ENCODE results near the gene SLC7A10.

The SLC7A10 gene

DNA sequence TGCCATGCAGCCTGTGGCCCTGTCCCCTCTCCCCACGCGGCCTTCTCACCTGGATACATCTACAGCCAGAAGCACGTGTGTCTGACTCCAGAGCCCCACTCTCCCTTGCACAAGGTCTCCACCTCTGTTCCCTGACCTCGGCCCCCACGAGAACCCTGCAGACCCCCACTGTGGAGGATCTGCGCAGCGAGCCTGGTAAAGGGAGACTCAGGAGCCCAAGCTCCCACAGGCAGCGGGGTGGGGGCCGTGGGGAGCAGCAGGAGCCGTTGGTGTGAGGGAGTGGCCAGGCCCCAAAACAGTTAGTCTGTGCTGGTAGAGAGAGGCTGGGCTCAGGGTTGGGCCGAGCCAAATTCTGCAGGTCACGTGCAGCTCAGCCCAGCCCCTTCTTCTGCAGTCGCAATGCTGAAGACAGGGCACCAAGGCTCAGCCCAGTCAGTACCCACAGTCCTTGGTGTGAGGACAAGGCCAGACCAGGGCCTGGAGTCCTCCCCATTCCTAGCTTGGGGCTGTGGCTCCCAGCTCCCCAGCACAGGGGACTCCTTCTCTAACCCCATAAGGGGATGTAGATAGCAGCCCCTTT is 28.7 kb upstream of the SLC7A10 start:
- DNase-seq: no peak

DNA sequence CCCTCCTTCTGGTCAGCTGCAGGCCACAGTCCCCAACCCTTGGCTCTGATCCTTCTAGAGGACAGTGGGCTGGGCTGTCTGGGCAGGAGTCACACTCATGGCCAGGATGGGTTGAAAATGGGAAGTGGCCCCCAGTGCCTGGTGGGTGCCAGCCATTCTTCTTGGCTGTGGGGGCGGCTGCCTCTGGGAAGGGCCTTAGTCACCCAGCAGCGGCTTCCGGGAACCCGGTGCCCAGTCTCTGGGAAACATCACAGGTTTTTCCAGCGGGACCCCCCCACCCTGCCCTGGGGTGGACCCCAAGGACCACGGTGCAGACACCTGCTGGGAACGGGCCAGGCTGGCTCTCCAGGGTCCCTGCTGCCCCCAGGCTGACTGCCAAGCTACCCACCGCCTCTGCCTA is 27.3 kb upstream of the SLC7A10 start:
- no peak for DNase-seq

DNA sequence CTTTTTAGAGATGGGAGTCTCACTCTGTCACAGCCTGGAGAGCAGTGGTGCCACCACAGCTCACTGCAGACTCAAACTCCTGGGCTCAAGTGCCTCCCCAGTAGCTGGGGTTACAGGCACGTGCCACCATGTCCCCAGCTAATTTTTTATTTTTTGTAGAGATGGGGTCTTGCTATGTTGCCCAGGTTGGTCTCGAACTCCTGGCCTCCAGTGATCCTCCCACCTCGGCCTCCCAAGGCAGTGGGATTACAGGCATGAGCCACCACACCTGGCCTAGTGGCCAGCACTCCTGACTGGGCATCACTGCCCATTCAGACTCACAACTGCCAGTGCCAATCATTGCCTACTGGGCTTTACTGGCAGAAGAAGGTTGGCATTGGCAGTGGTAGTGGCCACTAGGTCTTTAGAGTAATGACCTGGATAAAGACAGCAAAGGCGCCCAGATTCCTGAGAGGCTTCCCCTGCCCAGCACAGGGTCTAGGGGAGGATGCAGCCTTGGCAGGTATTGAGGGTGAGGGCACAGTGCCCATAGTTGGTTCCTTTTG is 26.8 kb upstream of the SLC7A10 start:
- DNase-seq: no peak

DNA sequence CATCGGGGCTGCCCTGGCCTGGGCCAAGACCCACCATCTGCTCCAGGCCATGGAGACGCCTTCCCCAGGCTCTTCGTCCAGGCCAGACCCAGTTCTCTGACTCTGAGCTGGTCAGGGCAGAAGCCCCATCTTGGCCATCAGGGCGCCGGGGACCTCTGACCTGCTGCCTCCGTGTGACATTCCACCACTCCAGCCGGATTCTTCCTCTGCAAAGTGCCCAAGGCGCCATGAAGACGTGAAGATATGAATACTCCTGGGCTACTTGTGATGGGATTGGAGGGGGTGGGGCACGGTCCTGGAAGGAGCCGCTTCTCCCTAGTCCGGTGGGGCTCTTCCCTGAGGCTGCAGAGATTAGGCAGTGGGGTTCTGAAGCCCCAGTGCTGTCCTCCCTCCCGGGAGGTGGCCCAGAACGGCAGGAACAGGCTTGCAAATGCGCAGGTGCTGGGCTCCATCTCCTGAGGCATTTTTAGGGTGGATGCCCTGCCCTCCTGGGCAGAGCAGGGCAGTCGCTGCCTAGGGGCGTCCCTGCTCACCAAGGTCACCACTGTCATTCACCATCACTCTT is 26.0 kb upstream of the SLC7A10 start:
- no peak for DNase-seq

DNA sequence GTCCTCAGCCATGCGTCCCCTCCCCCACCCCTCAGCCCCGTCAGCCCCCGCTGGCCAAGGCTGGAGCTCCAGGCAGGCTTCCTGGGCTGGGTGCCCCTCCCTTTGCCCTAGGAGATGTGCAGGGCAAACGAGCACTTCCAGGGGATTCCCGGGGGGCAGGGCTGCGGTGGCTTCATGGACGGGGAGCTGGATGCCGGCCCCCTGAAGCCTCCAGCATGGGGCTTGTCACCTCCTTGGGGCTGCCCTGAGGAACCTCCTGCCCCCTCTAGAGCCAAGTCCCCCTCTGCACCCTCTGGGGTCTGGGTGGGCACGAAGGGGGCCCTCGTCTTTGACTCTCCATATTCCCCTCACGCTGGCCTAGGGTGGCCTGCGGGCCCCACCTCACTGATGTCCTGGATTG is 25.4 kb upstream of the SLC7A10 start:
- no peak for DNase-seq

DNA sequence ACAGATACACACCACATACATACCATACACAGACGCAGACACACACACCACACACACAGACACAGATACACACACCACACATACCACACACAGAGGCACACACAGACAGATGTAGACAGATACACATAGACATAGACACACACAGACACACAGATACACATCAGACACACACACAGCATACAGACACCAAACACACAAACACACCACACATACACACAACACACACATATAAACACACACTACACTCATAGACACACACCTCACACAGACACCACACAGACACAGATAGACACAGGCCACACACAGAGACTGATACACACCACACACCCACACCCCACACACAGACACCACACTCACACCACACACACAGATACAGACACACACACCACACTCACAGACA is 24.9 kb upstream of the SLC7A10 start:
- no peak for DNase-seq

DNA sequence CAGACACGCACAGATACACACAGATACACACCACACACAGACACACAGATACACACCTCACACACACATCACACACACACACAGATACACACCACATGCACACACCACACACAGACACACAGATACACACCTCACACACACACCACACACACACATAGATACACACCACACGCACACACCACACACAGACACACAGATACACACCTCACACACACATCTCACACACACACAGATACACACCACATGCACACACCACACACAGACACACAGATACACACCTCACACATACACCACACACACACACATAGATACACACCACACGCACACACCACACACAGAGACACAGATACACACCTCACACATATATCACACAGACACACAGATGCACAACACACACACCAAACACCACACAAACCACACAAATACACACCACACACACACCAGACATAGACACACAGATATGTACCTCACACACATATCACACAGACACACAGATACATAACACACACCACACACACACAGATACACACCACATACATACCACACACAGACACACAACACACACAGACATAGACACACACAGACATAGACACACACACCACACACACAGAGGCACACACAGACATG is 24.2 kb upstream of the SLC7A10 start:
- no peak for DNase-seq

DNA sequence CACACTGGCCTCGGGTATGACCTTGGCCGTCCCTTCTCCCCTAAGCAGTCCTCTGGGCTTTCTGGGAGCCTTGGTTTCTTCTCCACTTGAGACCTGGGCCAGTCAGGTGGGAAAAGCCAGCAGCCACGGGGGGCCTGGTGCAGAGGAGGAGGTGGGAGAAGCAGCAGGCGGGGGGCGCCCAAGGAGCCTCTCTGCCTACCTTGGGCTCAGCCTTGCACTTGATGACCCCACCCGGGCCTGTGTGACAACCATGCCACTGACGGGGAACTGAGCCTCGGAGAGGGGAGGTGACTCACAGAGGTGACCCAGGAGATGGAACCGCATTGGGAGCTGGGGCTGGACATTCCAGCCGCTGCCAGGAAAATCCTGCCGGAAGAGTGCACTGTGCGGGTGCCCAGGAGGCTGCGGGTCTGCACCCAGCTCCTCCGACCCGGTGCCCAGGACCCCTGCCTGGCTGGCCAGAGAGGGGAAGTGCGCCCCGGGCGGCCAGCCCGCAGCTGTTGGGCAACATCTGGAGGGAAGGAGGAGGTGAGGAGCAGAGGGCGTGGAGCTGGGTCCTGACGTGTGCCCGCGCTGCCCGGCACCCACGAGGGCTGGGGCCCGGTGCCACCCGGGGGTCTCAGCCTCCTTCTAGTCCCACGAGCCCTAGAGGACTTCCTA is 23.4 kb upstream of the SLC7A10 start:
- no peak for DNase-seq

DNA sequence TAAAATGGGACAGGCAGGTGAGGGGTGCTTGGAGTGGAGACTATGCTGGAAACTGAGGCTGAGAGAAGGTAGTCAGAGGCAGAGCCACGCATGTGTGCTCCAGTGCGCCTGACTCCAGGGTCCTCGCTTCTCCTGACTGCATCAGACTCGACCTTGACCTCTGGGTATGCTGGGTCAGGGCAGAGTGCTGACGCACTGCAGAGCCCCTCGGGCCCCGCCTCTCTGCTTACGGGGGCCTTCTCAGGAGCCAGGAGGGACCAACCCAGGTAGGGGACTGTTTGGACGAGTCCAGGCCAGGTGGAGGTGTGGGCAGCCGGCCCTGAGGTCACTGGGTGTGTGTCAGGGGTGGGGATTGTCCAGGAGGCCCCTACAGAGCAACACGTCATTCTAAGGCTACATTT is 22.9 kb upstream of the SLC7A10 start:
- DNase-seq: no peak

DNA sequence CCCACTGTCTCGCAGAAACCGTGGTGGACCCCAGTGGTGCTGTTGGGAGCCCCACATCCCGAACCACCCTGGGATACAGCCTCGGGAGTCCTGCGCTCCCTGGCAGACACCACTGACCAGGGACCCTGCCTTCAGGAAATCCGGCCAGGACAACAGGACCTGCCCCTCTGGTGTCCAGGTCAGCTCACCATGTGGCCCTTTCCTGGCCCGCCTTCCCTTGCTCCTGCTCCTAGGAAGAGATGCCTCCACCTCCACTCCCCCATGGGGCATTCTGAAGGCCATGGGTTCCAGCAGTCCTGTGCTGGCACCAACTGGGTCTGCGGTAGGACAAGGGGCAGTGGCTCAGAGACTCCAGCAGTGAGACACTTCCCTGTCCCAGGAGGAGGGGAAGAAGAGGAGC is 22.5 kb upstream of the SLC7A10 start:
- no peak for DNase-seq

DNA sequence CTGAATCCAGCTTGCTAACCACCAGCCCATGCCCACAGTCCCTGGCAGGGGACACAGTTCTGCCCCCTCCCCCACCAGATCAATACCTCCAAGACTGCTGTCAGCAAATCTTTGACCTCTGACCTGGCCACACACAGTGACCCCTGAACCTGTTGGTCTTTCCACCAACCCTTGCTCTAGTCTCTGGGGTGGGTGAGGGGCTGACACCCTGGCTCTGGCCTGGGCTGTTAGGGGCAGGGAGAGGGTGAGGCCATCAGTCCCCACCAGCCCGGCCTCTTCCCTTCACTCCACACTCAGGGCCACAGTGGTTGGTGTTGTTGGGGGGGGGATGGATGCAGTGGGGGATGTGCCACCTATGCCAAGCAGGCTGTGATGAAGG is 21.8 kb upstream of the SLC7A10 start:
- DNase-seq: no peak

DNA sequence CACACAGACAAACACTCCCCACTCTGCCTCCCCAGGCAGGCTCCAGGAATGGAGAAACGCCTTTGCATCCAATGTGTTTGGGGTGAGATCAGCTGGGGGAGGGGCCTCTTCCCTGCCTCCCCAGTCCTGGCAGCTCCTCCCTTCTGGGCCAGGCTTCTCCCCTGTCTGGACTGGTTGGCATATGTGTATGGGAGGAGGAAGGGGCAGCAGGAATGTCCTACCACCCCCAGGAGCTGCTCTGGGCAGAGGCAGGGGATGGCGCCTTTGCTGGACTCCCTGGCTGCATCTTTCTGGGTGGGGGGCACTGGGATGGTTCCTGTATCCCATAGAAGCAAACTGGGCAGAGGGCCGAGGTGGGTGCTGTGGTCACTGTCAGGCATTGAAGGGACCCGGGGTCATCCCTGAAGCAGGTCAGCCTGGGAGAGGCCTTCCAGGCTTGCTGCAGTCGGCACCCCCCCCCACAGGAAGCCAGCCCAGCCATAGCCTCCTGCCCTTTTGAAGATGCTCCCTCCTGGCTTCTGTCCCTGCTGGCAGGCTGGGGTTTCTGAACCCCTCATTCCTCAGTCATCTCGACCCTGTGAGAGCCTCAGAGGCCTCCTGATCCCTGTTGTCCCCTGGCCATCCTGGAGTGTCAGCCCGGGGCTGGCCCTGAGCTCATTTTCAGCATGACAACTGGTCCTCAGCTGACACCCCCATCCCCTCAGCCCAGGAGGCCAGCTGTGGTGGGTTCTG is 21.2 kb upstream of the SLC7A10 start:
- DNase-seq: no peak

DNA sequence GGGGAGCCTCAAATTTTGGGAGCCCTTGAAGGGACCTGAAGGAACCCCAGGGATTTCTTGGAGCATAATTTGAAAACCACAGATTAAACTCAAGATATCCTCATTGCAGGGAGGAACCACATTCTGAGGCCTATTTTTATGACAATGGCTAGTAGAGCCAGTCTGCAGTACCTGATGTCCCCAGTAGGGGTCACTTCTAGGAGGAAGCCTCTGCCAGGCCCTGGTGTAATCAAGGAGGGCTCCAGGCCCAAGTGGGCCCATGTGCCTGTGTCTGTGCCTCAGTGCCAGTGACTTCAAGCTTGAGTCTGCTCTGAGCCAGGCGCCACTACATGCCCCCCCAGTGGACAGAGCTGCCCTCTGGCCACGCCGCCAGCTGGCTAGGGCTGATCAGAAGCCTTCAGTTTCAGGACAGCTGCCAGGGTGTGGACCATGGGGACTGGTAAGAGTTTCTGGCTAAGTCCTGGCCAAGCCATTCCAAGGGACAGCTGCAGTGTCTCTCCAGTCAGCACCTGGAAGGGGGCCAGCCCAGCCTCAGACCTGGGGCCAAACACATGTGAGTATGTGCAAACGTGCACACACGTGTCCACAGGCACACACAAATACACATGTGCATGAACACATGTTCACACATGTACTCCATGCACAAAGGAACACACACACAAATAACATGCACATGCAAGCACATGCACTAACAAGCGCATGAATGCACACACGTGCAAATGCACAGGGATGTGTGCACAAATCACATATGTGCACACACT is 20.5 kb upstream of the SLC7A10 start:
- DNase-seq: no peak

DNA sequence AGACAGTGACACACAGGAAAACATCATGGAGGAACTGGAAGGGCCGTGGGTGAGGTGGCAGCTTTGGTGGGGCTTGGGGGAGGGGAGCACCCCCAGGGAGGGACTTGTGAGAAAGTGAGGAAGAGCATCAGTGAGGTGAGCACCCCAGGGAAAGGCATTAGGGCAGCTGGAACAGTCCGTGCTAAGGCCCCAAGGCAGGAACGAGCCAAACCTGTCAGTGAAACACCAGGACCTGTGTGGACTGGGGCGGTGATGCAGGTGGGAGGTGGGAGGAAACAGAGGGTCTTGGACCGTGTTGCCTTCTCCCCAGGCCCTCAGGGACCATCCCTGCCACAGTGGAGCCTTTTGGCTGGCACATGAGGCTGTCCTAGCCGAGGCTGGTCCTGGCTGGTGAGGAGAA is 17.3 kb upstream of the SLC7A10 start:
- DNase-seq: no peak

DNA sequence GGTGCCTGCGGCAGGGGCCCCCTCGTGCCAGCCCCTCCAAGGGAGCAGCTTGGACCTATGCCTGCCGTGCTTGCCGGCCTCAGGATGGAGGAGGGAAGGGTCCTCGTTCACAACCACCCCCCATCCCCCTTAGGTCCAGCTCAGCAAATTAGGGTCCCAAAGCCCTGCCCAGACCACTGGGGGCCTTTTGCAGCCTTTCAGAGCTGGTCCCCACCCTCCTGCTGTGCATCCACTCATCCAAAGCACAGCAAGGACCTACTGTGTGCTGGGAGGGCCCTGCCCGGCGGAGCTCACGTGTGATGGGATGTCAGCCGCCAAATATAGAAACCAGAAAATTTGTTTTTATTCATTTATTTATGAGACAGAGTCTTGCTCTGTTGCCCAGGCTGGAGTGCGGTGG is 16.5 kb upstream of the SLC7A10 start:
- DNase-seq: no peak

DNA sequence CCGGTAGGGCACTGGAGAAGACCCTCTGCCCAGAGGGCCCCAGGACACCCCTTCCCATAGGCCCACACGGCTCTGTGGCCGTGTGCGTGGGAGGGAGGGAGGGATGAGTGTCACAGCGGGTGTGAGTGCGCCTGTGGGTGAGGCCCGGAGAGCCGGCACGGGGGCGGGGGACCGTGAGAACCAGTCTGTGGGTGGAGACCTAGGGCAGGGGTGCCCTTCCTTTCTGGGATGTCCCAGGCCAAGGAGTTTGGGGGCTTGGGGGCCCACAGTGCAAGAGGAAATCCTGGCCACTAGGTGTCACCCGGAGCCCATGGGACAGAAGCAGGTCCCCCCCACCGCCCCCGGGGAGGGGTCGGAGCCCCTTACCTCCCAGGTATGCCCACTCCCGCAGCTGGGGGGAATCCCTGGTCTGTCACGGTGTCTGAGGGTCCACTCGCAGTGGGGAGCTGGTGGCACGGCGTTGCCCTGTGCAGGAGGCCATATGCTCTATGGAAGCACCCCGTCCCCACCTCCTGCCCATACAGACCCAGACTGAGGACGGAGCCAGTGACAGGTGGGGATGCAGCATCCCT is 16.0 kb upstream of the SLC7A10 start:
- DNase-seq: no peak

DNA sequence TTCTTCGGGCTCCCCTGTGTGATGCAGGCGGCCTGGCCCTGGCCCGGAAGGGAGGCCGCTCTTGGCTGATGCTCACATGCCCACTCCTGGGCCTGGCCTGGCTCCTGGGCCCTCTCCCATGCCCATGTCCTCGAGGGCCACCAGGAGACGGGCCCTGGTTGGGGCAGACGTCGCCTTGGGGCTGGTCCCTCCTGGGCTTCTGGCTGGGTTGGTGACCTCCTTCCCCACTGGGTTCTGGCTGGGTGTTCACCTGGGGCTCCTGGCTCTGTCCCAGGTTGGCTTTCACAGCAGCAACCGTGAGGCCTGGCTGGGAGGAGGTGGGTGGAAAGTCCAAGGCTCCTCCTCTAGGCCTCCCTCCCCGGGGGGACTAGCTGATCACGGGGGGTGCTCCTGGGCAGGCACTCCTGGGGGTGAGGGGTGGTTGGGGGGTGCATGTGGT is 15.5 kb upstream of the SLC7A10 start:
- no peak for DNase-seq

DNA sequence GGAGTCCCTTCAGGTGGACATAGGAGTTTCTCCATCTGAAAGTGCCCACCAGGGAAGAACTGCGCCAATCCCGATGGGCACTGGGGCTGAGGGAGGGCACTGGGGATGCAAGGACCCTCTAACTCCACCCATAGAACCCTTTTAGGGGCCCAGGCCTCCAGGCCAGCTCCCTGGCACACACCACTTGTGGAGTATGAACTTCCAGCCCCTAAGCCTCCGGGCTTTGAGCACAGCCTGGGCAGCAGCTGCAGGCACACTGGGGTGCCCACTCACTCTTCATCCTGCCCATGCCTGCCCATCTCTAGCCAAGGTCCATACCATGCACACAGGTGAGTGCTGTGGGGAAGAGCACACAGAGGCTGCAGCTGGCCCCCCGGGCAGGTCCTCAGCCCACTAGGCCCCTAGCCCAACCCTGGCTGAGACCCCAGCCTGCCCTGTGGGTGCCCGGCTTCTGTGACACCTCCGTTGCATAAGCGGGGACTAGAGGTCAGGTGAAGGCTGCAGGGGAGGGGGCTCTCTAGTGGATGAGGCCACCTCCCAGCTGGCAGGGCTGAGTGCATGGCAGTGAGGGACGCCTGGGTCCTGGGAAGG is 14.6 kb upstream of the SLC7A10 start:
- no peak for DNase-seq

DNA sequence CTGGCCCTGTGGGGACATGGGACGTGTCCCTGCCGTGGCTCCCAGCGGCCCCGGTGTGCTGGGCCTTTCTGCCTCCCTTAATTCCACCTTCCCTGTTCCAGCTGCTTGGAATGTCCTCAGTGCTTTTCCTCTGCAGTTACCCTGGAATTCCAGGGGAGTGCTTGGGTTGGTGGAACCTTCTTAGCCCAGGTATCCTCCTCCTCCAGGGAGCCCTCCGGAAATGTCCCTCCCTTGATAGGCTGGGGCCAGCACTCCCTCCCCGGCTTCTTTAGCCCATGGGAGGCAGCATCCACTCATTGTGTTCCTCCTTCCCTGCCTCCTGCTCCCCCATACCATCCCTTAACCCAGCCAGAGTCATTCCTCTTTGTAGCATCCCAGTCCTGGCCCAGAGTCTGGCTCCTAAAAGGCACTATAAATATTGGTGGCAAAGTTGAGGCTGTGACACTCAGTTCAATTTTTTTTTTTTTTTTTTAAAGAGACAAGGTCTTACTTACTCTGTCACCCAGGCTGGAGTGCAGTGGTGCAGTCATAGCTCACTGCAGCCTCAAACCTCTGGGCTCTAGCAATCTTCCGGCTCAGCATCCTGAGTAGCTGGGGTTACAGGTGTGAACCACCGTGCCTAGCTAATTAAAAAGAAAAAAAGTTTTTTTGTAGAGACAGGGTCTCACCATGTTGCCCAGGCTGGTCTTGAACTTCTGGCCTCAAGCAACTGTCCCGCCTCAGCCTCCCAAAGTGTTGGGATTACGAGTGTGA is 13.7 kb upstream of the SLC7A10 start:
- DNase-seq: no peak

DNA sequence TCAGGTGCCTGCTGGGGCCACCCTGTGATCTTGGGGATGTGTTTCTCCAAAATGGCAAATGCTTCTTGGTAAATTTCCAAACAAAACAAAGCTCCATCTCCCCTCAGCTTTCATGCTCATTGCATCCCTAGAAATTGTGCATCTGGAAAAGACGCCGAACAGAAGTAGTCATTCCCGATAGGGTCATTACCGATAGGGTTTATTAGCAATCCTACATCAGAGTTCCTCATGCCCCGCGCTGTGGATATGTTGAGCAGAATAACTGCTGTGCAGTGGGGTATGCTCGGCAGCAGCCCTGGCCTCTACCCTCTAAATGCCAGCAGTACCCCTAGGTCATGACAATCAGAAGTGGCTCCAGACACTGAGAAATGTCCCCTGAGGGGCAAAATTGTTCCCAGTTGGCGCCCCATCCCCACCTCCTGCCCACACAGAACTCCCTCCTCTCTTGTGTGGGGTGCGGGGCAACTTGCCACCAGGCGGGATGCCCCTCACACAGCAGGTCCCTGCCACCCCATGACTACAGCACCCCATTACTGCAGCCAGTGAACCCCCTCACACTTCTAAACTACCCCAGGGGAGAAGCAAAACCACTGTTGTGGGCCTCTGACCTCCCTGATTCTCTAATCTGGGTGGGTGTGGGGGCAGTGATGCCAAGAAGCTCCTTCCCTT is 13.0 kb upstream of the SLC7A10 start:
- no peak for DNase-seq
